IMR-90 (cell line): Measurements from ENCODE around the gene KMT2B. TPM values are rescaled to one million over a fixed set of nuclear protein-coding genes. Genes with fewer than 3 reads are reported as not detected.

Experiments used
- ATAC-seq: fragments of 200-7000 bp; cut with Tn5 transposase; 2 replicates; pipeline ENCODE4 v1.9.1; 2020; ENCODE audit warnings: low read depth, mild to moderate bottlenecking, moderate library complexity
- BruUV-seq: library from RNA; stranded (reverse); fragments of 400-500 nt; replicated peaks from 2 replicates; lab custom pipeline; 2021; lab: Mats Ljungman, UMichigan
- CTCF ChIA-PET: fragments of 300-600 bp; formaldehyde crosslinking; extraction: SDS; loops from one replicate; lab custom pipeline; 2021; ENCODE audit warnings: antibody characterized with exemption; lab: Yijun Ruan, JAX
- POLR2A ChIA-PET: fragments of 300-600 bp; sonication (Branson Sonifier 250); formaldehyde crosslinking; loops from one replicate; lab custom pipeline; 2022; ENCODE audit warnings: antibody characterized with exemption; ENCODE audit not compliant: unreplicated experiment; lab: Charles Lee
- DNase-seq: peaks from one replicate; pipeline ENCODE4 v3.0.0; 2013
- H2AFZ ChIP-seq: replicated peaks from 2 replicates; pipeline ENCODE3; 2013; ENCODE audit warnings: low read length, mild to moderate bottlenecking; ENCODE audit not compliant: poor library complexity
- H2AK5ac ChIP-seq: 2 replicates; pipeline ENCODE4 v1.6.1; 2013; ENCODE audit warnings: low read depth, low read length, inconsistent platforms
- H2AK9ac ChIP-seq: replicated peaks from 2 replicates; pipeline ENCODE3; 2013; ENCODE audit warnings: mild to moderate bottlenecking, low read depth, low read length, moderate library complexity; ENCODE audit not compliant: poor library complexity
- H2BK120ac ChIP-seq: 2 replicates; pipeline ENCODE4 v1.6.1; 2013; ENCODE audit warnings: low read depth, low read length, inconsistent platforms
- H2BK15ac ChIP-seq: 3 replicates; pipeline ENCODE4 v1.6.1; 2013; ENCODE audit warnings: low read depth, low read length, inconsistent platforms
- H2BK20ac ChIP-seq: 2 replicates; pipeline ENCODE4 v1.6.1; 2013; ENCODE audit warnings: low read depth, mild to moderate bottlenecking, inconsistent platforms, low read length, moderate library complexity
- H2BK5ac ChIP-seq: 2 replicates; pipeline ENCODE4 v1.6.1; 2013; ENCODE audit warnings: mild to moderate bottlenecking, low read depth, low read length, inconsistent platforms; ENCODE audit not compliant: poor library complexity, severe bottlenecking
- H3K14ac ChIP-seq: replicated peaks from 2 replicates; pipeline ENCODE4 v1.6.1; 2013; ENCODE audit warnings: low read depth, low read length, inconsistent platforms
- H3K18ac ChIP-seq: 2 replicates; pipeline ENCODE4 v1.6.1; 2013; ENCODE audit warnings: low read depth, low read length, control low read depth
- H3K23ac ChIP-seq: 2 replicates; pipeline ENCODE4 v1.6.1; 2013; ENCODE audit warnings: low read depth, low read length, inconsistent platforms
- H3K27ac ChIP-seq: 2 replicates; pipeline ENCODE4 v1.5.1; 2013; ENCODE audit warnings: mild to moderate bottlenecking, control low read depth, low read length; ENCODE audit not compliant: insufficient read depth
- H3K27me3 ChIP-seq: 2 replicates; pipeline ENCODE4 v1.6.1; 2013; ENCODE audit warnings: low read length; ENCODE audit not compliant: control insufficient read depth, insufficient read depth
- H3K36me3 ChIP-seq: 2 replicates; pipeline ENCODE4 v1.6.1; 2013; ENCODE audit warnings: low read length, mixed read lengths; ENCODE audit not compliant: control insufficient read depth, insufficient read depth
- H3K4ac ChIP-seq: 2 replicates; pipeline ENCODE4 v1.6.1; 2013; ENCODE audit warnings: low read depth, low read length, inconsistent platforms
- H3K4me1 ChIP-seq: 2 replicates; pipeline ENCODE4 v1.6.1; 2013; ENCODE audit warnings: low read length, mixed read lengths; ENCODE audit not compliant: control insufficient read depth, insufficient read depth
- H3K4me2 ChIP-seq: 2 replicates; pipeline ENCODE4 v1.6.1; 2013; ENCODE audit warnings: low read depth, mild to moderate bottlenecking, control low read depth, low read length, moderate library complexity
- H3K4me3 ChIP-seq: 2 replicates; pipeline ENCODE4 v1.5.1; 2013; ENCODE audit warnings: low read depth, mild to moderate bottlenecking, control low read depth, low read length, moderate library complexity; ENCODE audit not compliant: insufficient read depth
- H3K56ac ChIP-seq: 2 replicates; pipeline ENCODE4 v1.6.1; 2013; ENCODE audit warnings: low read length, inconsistent platforms; ENCODE audit not compliant: insufficient read depth; ENCODE audit errors: extremely low read depth
- H3K79me1 ChIP-seq, 2 experiments: 2 replicates each; pipeline ENCODE4 v1.6.1; 2013; ENCODE audit warnings: low read length in 2 of 2, inconsistent platforms in 1 of 2, low read depth in 1 of 2
- H3K9ac ChIP-seq: 2 replicates; pipeline ENCODE4 v1.6.1; 2013; ENCODE audit warnings: low read depth, low read length, control low read depth
- H3K9me1 ChIP-seq: 2 replicates; pipeline ENCODE4 v1.6.1; 2013; ENCODE audit warnings: low read length, inconsistent platforms; ENCODE audit not compliant: insufficient read depth
- H3K9me3 ChIP-seq: 2 replicates; pipeline ENCODE4 v1.6.1; 2013; ENCODE audit warnings: low read length; ENCODE audit not compliant: control insufficient read depth, insufficient read depth
- H4K20me1 ChIP-seq: 2 replicates; pipeline ENCODE4 v1.6.1; 2013; ENCODE audit warnings: low read length, inconsistent platforms; ENCODE audit not compliant: insufficient read depth
- H4K5ac ChIP-seq: 2 replicates; pipeline ENCODE4 v1.6.1; 2013; ENCODE audit warnings: mild to moderate bottlenecking, low read depth, low read length, control low read depth
- H4K8ac ChIP-seq, 2 experiments: 2 replicates each; pipeline ENCODE4 v1.6.1; 2013; ENCODE audit warnings: low read depth in 2 of 2, low read length in 2 of 2, control low read depth in 1 of 2, inconsistent platforms in 1 of 2
- H4K91ac ChIP-seq: 2 replicates; pipeline ENCODE4 v1.6.1; 2013; ENCODE audit warnings: low read depth, low read length, inconsistent platforms; ENCODE audit not compliant: insufficient read depth
- BHLHE40 ChIP-seq: fragments of 150-350 bp; IDR thresholded peaks from 2 replicates; pipeline ENCODE4 v1.6.1; 2016; ENCODE audit warnings: mild to moderate bottlenecking, low read depth, low read length
- ELK1 ChIP-seq: fragments of 150-350 bp; IDR thresholded peaks from 2 replicates; pipeline ENCODE4 v1.6.1; 2016; ENCODE audit warnings: low read depth, mild to moderate bottlenecking, low read length, moderate library complexity, borderline replicate concordance
- FOS ChIP-seq: fragments of 150-350 bp; IDR thresholded peaks from 2 replicates; pipeline ENCODE4 v1.6.1; 2016; ENCODE audit warnings: low read depth, low read length
- MAFK ChIP-seq: IDR thresholded peaks from 2 replicates; pipeline ENCODE4 v1.6.1; 2012; ENCODE audit warnings: low read depth, low read length, improper control_type of control experiment
- MAZ ChIP-seq: IDR thresholded peaks from 2 replicates; pipeline ENCODE4 v1.6.1; 2012; ENCODE audit warnings: low read depth, mild to moderate bottlenecking, low read length, improper control_type of control experiment, moderate library complexity, borderline replicate concordance
- NFE2L2 ChIP-seq: fragments of 150-350 bp; IDR thresholded peaks from 2 replicates; pipeline ENCODE4 v1.6.1; 2016; ENCODE audit warnings: low read depth, mild to moderate bottlenecking, low read length
- POLR2A ChIP-seq: IDR thresholded peaks from 2 replicates; pipeline ENCODE4 v1.6.1; 2012; ENCODE audit warnings: mild to moderate bottlenecking, low read depth, low read length
- RFX5 ChIP-seq: IDR thresholded peaks from 2 replicates; pipeline ENCODE4 v1.8.0; 2012; ENCODE audit warnings: low read depth, mild to moderate bottlenecking, low read length, moderate library complexity
- WGBS, 2 experiments: methylation state at CpG; one replicate each; pipeline versions ENCODE4 v1.1.5 to v1.1.7; 2013; ENCODE audit warnings: missing lambda C conversion rate in 2 of 2; ENCODE audit not compliant: insufficient read length in 1 of 2; ENCODE audit errors: extremely low coverage in 2 of 2; 5-methylcytosine and 5-hydroxymethylcytosine counted together
- dilution Hi-C: fragments of 300-500 bp; cut with HindIII; formaldehyde crosslinking; loops from one replicate; pipeline ENCODE4 v1.14.3; 2018; ENCODE audit warnings: low sequenced_read_pairs; ENCODE audit not compliant: unreplicated experiment
- in situ Hi-C: fragments of 300-500 bp; cut with MboI; formaldehyde crosslinking; loops from 3 replicates; pipeline ENCODE4 v1.14.3; 2019; ENCODE audit warnings: low sequenced_read_pairs, inconsistent platforms, mixed read lengths
- intact Hi-C: fragments of 100-400 bp; cut with micrococcal nuclease; formaldehyde crosslinking; loops from 2 replicates; pipeline ENCODE4 v1.10.0; 2022
- polyA plus RNA-seq, 3 experiments: library from polyadenylated mRNA; depleted of rRNA; stranded (reverse); fragments of >200 nt; gene quantifications; 2 replicates each; pipeline ENCODE4 v1.2.3, GENCODE V29; 2012; ENCODE audit warnings: low replicate concordance in 1 of 3
- total RNA-seq: library from RNA; depleted of rRNA; stranded (reverse); fragments of >200 nt; gene quantifications from 2 replicates; pipeline ENCODE4 v1.2.3, GENCODE V29; 2012

Gene KMT2B
- total and polyA plus RNA-seq, 2 of the 4 experiments (the other 2 are of a cell fraction) = 3.0 to 30.7 TPM

GRCh38 chr19:35786299-35787160, 68.7 kb downstream of the KMT2B start:
- no peak for ATAC-seq
- Histone ChIP-seq H3K18ac (no peak overlapping the region), H3K79me1 (no peaks in the 10 kb centered on the region)

More at GRCh38 chr19:35786299-35787160, 68.7 kb downstream of the KMT2B start:
- Histone ChIP-seq H3K9me3 (no peaks in the 10 kb centered on the region), H3K27ac (no peak overlapping the region), H3K14ac (no peak overlapping the region), H2BK120ac (no peak overlapping the region), H3K4me1 (no peaks in the 10 kb centered on the region), H3K9ac (no peak overlapping the region), H2AK9ac (peak overlapping the region; percentile 28), H3K36me3 (peaks cover 10% of the 10 kb centered on the region), H3K56ac (no peak overlapping the region), H4K20me1 (no peaks in the 10 kb centered on the region), H2AK5ac (no peak overlapping the region), H2AFZ (no peak overlapping the region), H3K4me3 (no peak overlapping the region), H2BK20ac (no peak overlapping the region), H4K8ac (no peak overlapping the region), H3K4ac (no peak overlapping the region), H4K5ac (no peak overlapping the region), H4K91ac (no peak overlapping the region), H2BK5ac (no peak overlapping the region), H3K4me2 (no peak overlapping the region), H3K23ac (no peak overlapping the region), H3K9me1 (no peaks in the 10 kb centered on the region), H3K27me3 (no peaks in the 10 kb centered on the region), H2BK15ac (no peak overlapping the region)
- no peak for TF ChIP-seq MAFK
- no peak for TF ChIP-seq RFX5
- TF ChIP-seq BHLHE40 = no peak
- no peak for TF ChIP-seq POLR2A
- TF ChIP-seq FOS = no peak
- TF ChIP-seq NFE2L2 = no peak
- TF ChIP-seq ELK1 = no peak
- TF ChIP-seq MAZ = no peak
- BruUV-seq = no TSS peak
- CTCF ChIA-PET = interaction anchor here (0.6 kb wide), 1 partner anchor 105 kb away, joined by 3 read pairs; no protein-coding TSS in a partner anchor
- 97% methylated on average over 12 of the region's 31 CpGs; no CpG with 5 or more reads in 1 of the 2 experiments for WGBS, 2 experiments
- in situ Hi-C loops = no loop called here
- POLR2A ChIA-PET = no interaction called here
- no peak for DNase-seq
- intact Hi-C loops = no loop called here
- dilution Hi-C loops = no loop called here
